GM18502 (cell line): Measurements from ENCODE around the gene STN1.
A peak's percentile ranks its signal among the peaks of the same experiment; 100 is the strongest.
"Not testable (repeated sequence)": the region's sequence is repeated elsewhere in the genome, so short reads cannot be mapped to it uniquely, and the experiment has no call there.

Experiments
- ATAC-seq: cut with Tn5 transposase; IDR thresholded peaks from one replicate; pipeline ENCODE4 v1.9.1; 2021; ENCODE audit warnings: mild to moderate bottlenecking; ENCODE audit not compliant: unreplicated experiment, poor library complexity

STN1 gene

DNA sequence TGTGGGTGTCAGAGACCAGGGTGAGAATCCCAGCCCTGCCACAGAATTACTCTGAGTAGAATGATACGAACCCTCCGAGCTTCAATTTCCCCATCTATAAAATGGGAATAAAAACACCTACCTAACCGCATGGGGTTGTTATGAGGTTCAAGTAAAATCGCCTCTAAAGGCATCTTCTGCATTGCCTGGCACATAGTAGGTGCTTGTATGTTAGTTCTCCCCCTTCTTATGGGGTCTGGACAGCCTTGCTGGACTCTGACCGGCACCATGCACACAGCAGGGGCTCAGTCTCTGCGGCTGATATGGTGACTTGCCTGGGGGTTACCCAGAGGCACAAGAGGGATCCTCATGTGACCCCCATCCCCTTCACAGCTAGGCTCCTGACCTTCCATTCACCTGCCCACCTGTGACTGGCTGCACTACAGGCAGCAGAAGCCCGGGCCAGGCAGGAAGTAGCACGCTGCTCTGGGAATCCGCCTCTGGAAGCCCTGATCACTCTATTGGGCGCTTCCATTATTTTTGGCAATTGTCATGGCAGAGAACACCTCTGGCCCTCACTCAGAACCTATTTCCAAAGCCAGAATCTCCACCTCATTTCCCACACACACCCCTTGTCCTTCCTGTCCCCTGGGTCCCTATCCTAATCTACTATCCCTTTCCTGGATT is 68.6 kb downstream of the STN1 start:
- no peak for ATAC-seq

DNA sequence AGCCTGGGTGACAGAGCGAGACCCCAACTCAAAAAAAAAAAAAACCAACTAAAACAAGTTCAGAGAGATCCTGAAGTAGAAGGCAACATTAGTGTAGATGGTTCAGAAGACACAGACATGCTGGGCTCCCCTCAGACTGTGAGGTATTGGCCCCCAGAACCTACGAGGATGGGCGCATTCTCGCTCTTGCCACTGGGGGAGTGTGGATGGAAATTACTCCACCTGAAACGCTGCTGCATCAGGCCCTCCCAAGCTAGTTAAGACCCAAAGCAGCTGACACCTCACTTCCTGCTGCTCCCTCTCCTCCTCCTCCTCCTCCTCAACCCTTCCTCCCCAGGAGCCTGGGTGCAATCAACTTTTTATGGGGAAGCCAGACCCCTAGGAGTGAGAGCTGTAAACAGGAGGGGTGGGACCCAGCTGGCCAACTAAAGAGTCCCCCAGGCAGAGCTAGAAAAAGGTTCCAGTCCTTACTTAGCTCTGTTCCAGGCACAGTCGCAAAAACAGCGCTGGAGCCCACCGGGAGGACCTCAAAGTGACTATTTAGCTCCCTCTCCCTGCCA is 70.0 kb downstream of the STN1 start:
- no peak for ATAC-seq

DNA sequence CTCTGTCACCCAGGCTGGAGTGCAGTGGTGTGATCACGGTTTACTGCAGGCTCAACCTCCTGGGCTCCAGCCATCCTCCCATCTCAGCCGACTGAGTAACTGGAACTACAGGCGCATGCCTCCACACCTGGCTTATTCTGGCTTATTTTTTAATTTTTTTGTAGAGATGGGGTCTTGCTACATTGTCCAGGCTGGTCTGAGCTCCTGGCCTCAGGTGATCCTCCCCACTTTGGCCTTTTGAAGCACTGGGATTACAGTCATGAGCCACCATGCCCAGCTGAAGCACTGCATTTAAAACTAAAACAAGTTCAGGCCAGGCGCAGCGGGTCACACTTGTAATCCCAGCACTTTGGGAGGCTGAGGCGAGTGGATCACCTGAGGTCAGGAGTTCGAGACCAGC is 70.6 kb downstream of the STN1 start:
- no peak for ATAC-seq

DNA sequence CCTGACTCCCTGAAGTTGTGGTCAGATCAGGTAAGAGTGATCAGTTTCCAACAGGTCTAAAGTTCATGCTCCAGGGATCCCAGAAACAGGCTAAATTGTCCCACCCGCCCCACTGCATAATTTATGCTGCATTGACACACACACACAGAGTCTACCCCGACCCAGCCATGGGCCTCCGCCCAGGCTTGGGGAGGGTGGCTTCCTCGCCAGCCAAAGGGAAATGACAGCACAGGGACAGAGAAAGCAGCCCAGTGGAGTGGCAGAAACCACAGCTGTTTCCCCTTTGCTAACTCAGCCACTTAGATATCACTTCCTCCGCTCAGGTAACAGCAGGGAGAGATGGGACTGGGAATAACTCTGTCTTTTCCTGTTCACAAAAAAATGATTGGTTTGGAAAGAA is 72.0 kb downstream of the STN1 start:
- peak; percentile 57 for ATAC-seq

DNA sequence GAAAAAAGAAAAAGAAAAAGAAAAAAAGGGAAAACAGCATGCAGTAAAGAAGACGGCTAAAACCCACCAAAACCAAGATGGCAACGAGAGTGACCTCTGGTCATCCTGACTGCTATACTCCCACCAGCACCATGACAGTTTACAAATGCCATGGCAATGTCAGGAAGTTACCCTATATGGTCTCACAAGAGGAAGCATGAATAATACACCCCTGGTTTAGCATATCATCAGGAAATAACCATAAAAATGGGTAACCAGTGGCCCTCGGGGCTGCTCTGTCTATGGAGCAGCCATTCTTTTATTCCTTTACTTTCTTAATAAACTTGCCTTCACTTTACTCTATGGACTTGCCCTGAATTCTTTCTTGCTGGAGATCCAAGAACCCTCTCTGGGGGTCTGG is 72.6 kb downstream of the STN1 start:
- not testable (repeated sequence) for ATAC-seq

DNA sequence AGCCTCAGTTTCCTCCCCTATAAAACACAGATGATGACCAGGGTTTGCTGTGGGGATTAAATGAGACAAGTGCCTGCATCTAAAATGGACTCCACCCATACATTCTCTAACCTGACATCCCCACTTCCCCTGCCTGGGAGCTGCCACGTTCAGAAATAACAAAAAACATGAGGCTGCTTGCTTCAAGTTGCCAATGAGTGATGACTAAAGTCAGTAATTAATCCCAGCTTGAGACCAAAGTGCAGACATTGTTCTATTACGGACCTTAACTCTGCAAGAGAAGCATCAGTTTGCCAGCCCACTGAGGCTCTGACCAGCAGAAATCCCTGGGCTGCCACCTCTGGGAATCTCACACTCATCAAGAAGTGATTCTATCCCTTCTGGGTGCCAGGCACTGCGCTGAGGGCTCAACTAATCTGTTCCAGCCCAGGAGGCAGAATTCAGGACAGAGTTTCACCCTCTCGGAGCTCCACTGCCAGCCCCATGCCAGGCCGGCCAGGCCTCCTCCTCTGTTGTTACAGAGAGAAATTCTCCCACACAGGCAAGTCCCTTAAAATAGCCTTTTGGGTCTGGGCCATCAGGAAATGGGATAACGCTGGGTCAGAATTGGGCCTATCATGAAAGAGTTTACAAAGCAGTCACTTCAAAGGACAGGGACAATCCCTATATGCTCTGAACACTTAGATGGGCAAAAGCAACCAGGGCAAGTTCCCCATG is 74.0 kb downstream of the STN1 start:
- no peak for ATAC-seq

DNA sequence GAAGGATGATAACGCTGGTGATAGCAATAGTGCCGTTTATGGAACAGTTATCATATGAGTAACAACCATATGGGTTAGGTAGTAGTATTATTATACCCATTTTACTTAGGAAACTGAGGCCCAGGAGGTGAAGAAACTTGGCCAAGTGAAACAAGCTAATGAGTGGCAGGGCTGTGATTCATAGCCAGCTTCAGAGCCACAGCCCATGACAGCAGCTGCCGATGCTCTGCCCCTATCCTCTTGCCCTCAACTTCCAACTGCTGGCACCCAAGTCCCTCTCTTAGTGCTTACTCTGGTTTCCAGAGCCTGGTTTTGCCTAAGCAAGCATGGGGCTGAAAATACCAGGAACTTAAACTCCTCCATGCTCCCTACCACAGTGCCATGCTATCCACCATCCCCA is 74.9 kb downstream of the STN1 start:
- no peak for ATAC-seq

DNA sequence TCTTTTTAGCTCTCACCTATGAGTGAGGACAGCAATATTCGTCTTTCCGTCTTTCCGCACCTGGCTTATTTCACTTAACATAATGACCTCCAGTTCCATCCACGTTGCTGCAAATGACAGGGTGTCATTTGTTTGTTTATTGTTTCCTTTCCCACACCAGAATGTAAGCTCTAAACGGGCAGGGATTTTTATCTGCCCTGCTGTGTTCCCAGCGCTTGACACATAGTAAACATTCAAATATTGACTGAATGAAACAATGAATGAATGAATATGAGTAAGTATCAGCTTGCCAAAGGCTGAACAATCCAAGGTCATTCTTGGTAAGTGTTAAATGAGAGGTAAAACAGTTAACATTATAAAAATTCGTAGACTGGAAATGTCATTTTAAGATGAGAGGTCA is 75.4 kb downstream of the STN1 start:
- ATAC-seq: no peak

DNA sequence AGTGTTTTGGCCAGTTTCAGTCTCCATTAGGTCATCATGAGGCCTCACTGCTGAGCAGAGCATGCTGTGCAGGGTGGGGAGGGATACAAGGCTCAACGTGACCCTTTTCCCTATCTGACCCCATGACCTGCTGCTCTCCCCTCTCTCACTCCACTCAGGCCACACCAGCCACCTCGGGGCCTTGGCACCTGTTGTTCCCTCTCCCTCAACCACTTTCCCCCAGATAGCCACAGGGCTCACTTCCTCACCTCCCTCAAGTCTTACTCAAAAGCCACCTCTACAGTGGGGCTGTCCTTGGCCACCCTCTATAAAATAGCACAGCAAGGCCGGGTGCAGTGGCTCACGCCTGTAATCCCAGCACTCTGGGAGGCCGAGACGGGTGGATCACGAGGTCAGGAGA is 76.5 kb downstream of the STN1 start:
- ATAC-seq: no peak

DNA sequence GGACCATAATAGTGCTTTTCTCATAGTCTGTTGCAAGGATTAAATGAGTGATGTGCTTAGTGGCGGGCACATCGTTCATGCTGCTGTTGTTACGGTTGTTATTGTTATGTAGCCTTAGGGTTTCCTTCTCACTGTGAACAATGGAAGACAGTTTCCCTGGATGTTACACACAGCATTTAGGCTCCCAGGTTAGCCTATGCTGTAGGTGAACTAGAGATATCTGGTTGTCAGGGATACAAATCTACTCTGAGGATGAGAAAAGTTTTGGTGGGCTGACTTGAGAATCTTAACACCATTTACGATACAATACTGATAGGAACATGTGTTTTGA is 77.3 kb downstream of the STN1 start:
- ATAC-seq: no peak

DNA sequence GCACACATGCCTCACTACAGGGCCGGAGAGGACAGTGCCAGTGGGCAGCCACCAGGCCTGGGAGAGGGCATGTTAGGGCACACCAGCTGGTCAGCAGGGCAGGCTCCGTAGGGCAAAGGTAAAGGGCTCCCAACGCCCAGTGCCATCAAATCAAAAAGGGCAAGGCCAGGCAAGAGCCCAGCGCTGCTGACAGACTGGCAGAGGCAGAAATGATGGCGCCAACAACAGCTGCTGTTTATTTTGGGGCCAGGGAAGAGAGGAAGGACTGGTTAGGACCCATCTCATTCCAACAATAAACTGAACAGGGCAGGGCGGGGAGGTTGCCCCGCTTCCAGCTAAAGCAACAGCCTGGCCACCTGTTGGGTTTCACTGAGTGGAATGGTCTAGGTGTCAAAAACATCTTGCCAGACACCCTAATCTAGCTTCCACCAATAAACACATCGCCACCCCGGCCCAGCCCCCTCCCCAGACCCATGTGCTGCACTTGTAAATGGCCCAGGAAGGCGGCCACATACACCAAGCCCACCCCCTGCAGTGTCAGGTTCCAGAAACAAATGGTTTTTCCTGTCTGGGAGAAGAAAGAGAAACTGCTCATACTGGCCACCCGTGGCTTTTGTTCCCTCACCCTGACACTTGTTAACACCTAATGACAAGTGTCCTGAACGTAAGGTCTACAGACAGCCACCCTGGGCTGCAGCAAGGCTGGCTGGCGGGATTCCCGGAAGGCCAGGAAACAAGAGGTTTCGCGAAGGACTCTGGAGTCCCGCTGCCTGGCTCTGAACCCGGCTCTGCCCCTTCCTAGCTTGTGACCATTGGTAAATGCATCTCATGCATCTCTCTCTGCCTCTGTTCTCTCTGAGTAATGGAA is 77.9 kb downstream of the STN1 start:
- no peak for ATAC-seq

DNA sequence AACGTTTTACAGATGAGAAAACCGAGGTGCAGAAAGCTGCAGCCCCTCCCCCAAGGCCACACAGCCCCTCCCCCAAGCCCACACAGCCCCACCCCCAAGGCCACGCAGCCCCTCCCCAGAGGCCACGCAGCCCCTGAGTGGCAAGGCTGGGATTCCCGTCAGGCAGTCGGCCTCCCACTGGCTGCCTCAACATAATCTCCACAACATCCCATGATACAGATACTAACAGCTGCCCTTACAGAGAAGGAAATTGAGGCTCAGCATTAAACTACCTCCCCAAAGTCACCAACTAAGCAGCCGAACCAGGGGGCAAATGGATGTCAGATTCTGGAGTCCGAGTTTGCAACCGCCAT is 78.5 kb downstream of the STN1 start:
- ATAC-seq: no peak

DNA sequence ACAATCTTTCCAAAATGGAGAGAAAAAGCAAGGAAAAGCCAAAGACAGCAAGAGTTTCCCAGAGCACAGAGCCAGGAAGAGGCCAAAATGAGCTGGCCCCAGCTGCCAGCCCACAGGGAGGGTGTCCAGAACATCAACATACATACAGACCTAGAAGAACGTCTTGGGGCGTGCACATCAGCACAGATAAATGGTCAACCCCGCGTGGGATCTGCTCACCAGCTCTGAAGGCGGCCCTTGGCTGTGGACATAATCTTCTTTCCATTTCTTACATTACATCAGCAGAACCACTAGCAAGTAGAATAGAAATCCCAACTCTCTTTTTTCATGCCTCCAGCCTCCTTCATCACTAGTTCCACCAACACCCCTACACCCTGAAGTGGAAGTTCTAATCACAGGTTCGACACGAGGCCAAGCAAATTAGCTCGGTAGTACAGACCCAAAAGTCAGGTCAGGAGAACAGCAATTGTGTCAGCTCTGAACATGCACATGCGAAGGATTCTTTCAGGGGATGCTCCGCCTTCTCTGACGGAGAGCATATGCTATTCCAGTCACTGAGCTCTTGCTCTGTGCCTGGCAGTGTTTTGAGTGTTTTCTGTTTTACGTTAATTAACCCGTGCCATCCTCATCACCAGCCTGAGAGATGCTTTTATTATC is 79.0 kb downstream of the STN1 start:
- ATAC-seq: no peak

DNA sequence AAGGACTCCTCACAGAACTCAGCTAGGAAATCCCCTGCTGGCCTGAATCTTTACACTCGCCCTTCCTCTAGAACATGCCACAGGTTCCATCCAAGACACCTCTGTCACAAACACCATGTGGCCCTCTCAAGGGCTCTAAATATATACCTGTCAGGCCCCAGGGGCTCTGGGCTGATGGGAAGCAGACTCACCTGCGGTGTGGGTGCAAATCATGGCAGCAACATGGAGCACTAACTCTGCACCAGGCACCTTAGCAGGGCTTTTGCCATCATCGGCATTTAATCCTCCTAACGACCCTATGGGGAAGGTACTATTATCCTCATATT is 80.0 kb downstream of the STN1 start:
- ATAC-seq: no peak

DNA sequence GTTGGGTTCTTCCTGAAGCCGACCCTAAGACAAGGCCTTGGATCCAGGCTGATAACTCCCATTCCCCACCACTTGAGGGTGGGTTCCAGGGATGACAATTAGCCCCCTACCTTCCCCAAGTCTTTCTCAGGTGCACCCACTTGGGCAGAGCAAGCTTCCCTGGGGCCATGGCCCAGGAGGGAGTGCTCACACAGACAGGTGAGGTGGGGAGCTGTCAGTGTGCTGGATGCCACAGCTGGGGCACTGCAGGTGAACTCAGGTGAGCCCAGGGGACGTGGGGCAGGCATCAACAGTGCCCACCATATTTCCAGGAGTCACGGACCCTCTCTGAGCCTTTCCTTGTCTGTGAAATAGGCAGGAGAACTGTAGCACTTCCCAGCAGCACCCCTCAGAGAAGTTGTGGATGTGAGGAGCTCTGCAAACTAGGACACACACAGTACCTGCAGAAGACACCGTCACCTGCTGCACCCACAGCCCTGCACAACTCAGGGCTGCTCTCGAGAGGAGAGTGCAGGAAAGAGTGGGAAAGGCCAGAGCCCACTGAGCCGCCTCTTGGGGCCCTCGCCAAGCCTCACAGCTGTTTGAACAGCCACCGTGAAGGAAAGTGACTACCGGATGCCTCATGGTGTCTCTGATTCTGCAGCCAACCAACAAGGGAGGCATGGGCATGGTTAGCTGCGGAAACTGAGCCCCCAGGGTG is 80.5 kb downstream of the STN1 start:
- no peak for ATAC-seq

DNA sequence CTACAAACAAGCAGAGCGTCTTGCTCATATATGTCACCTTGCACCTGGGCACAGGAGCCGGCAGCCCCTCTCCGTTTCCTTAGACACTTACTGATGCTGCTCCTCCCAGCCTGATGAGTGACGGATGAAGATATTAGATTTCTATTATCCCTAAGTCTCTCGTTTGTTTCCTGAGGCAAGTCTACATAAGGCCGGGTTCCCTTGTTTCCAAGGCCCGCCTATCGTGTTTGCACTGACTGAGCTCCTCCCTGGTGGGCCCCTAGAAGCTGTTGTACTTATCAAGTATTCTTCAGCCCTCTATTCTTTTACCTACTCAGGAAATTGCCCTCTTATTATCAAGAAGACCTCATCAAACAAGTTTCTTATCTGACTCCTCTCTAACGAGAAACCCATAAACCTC is 81.1 kb downstream of the STN1 start:
- ATAC-seq: no peak

DNA sequence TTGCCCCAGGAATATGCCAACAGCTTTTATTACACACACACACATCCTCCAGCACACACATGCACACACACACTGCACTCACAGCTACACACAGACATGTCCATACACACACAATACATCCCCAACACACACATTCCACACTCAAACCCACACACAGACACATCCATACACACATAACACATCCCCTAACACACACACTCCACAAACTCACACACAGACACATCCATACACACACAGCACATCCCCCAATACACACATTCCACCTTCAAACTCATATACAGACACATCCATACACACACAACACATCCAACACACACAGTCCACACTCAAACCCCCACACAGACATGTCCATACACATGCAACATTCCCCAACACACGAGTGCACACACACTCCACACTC is 81.7 kb downstream of the STN1 start:
- ATAC-seq: no peak

DNA sequence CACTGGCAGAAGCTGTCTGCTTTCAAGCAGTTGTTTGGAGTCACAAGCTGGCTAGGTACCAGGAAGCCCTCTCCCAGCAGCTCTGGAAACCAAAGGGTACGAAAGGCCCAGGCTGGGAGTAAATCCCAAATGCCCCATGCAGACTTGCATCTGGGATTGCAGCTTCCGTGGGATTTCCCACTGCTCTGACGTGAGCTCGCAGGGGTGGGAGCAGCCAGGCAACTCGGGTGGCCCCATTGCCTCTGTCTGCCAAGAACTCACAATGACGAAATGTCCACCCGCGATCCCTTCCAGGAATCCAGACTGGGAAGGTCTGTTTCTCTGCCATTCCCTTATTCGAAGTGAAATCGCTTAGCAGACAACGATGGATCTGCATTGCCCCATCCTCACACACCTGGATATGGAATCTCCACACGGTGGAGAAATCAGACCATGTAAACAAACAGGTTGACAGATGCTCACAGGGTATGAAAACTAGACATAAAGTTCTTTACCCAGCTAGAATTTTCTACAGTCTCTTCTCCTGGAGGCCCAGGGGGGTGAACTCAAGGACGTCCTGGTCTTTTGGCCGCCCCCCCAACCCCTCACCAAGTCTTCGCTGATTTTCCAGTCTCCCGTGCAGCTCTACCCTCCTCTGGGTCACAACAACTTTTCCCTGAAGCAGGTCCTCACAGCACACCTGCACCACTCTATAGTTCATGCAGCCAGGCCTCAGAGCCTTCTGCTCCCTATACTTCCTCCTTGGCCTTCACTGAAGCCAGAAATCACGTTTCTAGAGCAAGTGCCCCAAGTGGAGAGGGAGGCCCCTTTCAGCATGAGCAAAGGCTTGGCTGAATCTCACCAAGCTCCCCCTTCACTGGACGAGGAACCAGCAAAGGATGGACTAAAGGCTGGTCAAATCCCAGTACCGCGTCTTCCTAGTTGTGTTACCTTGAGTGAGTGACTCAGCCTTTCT is 82.6 kb downstream of the STN1 start:
- no peak for ATAC-seq

DNA sequence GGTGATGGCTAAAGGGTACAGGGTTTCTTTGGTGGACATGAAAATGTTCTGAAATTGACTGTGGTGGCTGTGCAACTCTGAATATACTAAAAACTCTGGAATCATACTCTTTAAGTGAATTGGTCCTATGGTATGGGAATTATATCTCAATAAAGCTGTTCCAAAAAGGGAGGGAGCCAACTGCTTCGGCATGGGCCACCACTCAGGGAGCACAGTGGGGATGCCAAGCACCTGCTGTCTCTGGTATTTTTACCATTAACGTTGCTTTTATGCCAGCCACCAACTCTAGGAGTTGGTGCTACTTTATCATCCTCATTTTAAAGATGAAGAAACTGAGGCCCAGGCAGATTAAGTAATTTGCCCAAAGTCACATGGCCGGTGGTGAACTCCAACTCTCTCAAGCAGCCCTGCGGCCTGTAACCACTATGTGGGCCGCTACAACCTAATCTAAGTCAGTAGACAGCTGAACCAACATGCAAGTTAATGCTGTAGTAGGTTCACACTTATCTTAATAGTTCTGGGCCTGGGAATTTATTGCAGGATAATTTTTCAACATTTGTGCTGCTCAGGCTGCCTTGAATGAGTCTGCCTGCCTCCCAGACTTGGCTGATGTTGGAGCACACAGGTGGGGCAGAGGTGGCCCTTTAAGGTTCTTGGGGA is 83.4 kb downstream of the STN1 start:
- ATAC-seq: no peak
